GM18526 (cell line): ENCODE results near the gene MYO3B.

Source experiments
- POLR2A ChIP-seq: IDR thresholded peaks from 3 replicates; pipeline ENCODE4 v1.6.1; 2011; ENCODE audit not compliant: insufficient read length; ENCODE audit errors: extremely low read depth

Gene MYO3B, protein sequence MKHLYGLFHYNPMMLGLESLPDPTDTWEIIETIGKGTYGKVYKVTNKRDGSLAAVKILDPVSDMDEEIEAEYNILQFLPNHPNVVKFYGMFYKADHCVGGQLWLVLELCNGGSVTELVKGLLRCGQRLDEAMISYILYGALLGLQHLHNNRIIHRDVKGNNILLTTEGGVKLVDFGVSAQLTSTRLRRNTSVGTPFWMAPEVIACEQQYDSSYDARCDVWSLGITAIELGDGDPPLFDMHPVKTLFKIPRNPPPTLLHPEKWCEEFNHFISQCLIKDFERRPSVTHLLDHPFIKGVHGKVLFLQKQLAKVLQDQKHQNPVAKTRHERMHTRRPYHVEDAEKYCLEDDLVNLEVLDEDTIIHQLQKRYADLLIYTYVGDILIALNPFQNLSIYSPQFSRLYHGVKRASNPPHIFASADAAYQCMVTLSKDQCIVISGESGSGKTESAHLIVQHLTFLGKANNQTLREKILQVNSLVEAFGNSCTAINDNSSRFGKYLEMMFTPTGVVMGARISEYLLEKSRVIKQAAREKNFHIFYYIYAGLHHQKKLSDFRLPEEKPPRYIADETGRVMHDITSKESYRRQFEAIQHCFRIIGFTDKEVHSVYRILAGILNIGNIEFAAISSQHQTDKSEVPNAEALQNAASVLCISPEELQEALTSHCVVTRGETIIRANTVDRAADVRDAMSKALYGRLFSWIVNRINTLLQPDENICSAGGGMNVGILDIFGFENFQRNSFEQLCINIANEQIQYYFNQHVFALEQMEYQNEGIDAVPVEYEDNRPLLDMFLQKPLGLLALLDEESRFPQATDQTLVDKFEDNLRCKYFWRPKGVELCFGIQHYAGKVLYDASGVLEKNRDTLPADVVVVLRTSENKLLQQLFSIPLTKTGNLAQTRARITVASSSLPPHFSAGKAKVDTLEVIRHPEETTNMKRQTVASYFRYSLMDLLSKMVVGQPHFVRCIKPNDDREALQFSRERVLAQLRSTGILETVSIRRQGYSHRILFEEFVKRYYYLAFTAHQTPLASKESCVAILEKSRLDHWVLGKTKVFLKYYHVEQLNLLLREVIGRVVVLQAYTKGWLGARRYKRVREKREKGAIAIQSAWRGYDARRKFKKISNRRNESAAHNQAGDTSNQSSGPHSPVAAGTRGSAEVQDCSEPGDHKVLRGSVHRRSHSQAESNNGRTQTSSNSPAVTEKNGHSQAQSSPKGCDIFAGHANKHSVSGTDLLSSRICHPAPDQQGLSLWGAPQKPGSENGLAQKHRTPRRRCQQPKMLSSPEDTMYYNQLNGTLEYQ (N-terminal part only)

DNA sequence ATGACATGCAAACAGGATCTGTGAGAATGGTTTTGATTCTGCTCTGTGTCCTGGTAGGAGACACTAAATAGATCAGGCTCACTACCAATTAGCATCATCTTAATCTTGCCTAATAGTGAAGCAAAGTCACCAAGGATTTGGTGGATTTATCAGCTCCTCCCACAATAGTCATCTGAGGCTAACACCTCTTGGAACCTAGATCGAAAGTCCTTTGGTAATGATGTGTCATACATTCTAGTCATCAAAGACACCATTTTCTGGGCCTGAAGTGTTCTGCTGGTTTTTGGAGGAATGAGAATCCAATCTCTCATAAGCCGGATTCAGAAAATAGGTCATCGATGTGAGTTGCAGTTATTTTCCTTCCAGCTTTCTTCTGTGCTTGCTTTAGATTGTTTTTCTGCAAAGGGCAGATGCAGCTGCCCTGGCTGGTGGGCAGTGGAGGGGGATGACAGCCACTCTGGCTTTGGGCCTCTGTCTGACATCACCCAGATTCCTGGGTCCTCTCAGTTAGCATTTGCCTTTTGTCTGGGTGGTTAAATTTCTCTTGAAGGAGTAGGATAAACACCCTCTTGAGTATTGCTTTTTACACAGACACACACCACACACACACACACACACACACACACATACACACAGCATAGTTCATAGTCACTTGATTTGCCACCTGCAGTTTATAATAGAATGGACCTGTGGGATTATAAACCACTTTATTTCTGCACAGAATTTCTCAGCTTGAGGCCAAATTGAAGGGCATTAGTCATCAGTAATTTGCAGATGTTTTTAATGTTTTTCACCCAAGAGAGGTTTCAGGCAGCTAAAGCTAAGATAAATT, at the start of gene MYO3B:
TSS of gene MYO3B (plus strand) at position 198 of the 832 bp plus-strand sequence. CDS start at position 339, 141 bp downstream.
- TF ChIP-seq POLR2A, result no peak

DNA sequence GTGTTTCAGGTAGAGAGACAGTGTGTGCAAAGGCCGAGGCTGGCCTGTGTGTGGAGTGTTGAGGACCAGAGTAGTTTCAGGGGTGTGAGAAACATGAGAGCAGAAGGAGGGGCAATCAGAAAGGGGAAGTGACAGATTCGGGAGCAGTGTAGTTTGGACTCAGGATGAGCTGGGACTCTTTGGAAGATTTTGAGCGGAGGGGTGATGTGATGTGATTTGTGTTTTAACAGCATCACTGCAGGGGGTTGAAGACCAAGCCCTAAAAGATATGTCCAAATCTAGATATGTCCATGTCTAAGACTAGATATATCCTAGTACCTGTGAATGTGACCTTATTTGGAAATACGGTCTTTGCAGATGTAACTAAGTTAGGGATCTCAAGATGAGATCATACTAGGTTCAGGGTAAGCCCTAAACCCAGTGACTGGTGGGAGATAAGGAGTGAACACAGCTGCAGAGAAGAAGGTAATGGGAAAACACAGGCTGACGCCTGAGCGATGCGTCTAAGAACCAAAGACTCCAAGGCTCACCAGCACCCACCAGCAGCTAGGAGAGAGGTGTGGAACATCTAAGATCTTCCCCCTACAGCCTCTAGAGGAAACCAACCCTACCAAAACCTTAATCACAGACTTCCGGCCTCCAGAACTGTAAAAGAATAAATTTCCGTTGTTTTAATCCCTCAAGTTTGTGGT, 38.5 kb upstream of the MYO3B start:
- no peak for TF ChIP-seq POLR2A

DNA sequence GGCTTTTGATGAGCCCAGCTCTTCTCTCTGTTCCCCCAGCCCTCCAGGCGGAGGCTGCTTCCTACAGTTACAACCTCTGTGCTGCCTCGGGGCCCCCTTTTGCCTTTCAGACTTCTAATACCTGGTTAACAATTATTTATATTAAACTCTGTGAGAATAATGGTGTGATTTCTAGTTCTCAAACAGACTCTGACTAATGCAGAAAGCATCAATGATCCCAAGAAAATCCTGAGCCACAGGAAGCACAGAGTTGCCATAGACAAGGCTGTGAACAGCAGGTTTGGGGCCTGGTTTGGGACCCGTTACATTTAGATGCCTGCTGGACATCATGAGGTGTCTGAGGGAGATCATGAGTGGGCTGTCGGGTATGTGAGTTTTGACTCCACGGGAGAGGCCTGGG, 37.4 kb upstream of the MYO3B start:
- TF ChIP-seq POLR2A, result no peak

DNA sequence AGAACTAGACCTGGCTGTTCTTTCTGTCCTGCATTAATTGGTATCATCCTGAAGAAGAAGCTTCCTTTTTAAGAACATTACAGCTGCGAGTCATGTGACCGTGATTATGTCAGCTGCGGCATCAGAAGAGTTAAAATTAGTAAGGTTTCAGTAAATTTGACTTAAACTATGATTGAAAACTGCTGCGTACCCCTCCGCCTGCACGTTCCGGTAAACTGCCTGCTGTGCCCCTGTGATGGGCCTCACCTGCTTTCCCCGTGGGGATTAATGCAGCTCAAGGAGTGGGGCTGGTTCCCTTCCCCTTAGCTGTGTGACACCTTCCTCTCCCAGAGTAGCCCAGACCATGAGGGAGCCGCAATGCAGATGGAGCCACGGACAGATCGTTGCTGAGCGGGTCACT, 36.1 kb upstream of the MYO3B start:
- TF ChIP-seq POLR2A, result no peak

DNA sequence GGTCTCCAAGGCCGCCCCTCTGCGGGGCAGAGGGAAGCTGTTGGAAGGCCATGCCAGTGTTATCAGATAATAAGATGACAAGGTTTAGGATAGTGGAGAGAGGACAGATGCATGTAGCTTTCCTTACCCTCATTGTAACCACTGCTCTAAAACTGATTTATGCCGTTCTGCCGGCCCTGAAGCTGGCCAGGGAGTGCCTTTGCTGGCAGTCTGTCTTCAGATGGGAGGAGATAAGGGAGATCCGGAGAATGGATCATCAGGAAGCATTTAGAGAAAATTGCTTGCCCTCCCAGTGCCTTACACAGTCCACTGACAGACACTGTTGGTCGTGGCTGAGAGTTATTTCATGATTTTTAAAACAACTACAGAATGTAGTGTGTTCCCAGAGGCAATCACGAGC, 35.4 kb upstream of the MYO3B start:
- TF ChIP-seq POLR2A, result no peak

DNA sequence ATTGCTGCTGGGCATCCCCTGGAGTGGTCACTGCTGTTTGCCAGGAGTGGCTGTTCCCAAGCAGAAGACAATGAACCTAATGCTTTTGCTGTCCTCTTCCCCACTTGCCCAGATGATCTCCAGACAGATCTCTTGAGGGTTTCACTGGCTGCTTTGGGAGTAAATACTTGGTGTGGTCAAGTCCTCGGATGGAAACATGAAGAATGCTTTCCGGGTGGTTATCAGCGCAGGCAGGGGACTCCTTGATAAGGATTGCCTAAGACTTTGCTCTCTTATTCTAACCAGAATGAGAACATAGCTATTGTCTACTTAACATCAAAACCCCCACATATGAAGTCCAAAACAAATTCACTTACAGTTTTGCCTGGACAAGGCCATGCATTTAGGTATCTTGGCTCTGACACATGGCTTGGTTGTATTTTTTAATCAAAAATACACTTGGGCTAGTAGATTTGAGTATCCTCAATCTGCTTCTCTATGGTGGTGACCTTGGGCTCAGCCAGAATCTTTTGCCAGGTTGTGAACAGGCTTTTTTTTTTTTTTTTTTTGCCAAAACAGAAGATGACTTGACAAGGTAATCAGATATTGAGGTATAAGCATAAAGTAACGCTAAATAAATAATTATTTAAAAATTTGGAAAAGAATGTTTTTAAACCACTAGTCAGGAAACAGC, 34.8 kb upstream of the MYO3B start:
- no peak for TF ChIP-seq POLR2A

DNA sequence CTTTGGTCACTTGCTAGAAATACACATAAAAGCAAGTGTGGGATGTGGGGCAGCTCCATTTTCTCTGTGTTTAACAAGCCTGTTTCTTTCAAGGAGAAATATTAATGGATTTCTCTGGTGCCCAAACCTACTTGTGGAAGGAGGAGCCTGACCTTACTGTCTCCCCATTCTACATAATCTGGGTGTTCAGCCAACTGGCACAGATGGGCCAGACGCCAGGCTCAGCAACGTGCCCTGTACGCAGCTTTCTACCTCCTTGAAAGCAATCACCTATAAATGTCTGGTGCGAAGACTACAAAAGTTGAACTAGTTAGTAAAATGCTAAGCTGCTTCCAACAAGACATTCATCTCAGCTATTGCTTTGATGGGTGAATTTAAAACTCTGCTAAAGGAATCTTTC, 33.2 kb upstream of the MYO3B start:
- TF ChIP-seq POLR2A, result no peak

DNA sequence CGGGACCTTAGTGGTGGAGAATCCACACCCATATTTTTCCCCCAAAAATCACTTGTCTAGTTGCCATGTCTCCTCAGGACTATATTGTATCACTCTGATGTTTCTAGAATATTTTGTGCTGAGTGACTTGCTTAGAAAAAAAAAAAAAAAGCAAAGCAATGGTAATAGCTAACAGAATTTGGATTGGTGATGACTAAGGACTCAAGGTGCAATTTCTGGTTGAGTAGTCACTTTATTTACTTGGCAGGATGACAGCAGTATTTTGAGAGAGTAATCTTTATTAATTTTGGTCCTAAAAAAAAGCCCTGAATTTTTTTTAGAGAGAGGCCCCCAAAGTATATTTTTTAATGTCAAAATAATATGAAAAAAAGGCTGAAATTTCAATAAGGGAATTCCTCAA, 32.8 kb upstream of the MYO3B start:
- no peak for TF ChIP-seq POLR2A

DNA sequence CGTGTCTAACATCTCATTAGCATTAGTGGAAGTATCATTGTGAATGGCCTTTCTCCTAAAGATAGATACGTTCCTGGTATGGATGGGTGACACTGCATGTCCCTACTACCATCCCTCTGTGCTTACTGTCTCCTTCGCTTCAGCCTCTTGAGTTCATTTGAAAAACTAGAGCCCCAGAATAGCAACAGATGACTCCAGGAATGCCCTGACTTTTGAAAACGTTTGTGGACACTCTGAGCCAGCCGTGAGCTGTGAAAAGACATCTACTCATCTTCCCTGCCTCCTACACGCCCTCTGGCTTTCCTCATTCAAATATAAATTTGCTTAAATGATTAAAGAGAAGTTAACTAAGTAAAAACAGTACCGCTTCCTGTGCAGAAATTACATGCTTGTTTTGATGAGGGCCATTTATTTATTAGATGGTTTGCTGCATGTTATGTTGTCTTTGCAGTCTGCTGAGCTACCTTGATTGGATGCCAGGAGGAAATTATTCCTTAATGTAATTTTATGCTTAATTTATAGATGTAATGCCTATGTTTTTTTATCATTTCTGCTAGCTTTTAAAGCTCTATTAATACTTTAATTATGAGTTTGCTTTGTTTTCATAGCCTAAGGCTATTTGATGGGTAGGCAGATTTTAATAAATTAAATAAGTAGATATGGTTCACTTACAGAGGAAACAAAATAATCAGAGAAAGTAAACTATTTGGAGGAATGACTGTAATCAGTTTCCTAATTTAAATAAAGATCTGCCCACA, 32.1 kb upstream of the MYO3B start:
- no peak for TF ChIP-seq POLR2A

DNA sequence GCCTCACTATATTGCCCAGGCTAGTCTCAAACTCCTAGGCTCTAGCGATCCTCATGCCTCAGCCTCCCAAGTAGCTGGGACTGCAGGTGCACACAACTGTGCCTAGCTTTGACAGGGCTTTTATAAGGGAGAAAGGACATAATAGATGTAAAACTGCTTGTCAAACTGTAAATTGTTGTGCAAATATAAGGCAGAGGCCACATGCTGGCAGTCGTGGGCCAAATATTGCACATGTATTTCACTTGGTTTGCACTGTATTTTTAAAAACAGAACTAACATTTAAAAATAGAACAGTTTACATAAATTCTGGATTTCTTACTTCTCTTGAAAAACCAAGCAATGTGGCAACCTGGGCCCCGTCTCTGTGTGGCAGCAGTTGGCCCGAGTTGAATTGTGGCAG, 31.2 kb upstream of the MYO3B start:
- no peak for TF ChIP-seq POLR2A

DNA sequence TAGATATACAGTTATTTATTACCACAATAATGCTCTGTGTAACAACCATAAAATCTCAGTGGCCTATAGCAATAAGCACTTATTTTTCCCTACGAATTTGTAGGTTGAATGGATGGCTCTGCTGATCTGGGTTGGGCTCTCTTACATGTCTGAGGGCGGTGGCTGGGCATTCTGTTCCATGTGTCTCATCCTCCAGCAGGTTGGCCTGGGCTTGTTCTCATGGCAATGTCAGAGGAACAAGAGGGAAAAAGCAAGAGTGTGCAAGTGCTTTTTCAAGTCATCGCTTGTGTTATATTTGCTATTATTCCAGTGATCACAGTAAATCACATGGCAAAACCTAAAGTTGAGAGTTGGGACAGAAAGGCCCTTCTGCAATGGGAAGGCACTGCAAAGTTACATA, 30.4 kb upstream of the MYO3B start:
- no peak for TF ChIP-seq POLR2A

DNA sequence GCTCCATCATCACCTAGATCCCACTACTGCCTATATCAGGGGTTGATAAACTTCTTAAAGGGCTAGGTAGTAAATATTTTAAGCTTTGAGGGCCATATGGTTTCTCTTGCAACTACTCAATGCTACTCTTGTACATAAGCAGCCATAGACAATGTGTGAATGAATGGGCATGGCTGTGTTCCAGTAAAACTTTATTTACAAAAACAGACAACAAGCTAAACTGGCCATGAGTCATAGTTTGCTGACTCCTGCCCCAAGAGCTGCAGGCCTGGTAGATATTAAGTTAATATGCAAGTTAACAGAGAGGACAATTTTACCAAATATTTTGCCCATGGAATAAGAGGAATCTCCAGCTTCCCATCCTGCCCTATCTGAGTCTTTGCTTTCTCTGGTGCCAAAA, 29.8 kb upstream of the MYO3B start:
- no peak for TF ChIP-seq POLR2A

DNA sequence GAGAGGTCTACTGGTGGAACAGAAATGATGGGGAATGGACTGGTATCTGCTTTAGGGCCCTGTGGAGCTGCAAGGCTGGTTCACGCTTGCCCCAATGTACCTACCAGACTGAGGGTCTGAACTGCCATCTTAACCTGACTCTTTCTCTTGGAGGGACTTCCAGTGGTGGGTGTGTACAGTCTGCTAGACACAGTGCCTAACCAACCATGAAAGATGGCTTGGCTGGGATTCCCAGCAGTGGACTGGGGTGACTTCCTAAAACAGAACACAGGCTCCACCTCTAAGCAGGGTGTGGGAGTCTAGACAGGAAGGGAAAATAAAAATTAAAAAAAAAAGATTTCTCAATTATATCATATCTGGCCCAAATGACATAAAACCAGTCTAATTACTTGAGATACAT, 25.5 kb upstream of the MYO3B start:
- no peak for TF ChIP-seq POLR2A
